ENCODE data around the gene DFFB. TPM values are rescaled to one million over a fixed set of nuclear protein-coding genes. Genes with fewer than 3 reads are reported as not detected.
"Not testable (repeated sequence)": the region's sequence is repeated elsewhere in the genome, so short reads cannot be mapped to it uniquely, and the experiment has no call there.

DFFB gene
- total RNA-seq, 8 experiments from 2014 or later = 2.5 to 8.2 (median 5.6) TPM

DNA sequence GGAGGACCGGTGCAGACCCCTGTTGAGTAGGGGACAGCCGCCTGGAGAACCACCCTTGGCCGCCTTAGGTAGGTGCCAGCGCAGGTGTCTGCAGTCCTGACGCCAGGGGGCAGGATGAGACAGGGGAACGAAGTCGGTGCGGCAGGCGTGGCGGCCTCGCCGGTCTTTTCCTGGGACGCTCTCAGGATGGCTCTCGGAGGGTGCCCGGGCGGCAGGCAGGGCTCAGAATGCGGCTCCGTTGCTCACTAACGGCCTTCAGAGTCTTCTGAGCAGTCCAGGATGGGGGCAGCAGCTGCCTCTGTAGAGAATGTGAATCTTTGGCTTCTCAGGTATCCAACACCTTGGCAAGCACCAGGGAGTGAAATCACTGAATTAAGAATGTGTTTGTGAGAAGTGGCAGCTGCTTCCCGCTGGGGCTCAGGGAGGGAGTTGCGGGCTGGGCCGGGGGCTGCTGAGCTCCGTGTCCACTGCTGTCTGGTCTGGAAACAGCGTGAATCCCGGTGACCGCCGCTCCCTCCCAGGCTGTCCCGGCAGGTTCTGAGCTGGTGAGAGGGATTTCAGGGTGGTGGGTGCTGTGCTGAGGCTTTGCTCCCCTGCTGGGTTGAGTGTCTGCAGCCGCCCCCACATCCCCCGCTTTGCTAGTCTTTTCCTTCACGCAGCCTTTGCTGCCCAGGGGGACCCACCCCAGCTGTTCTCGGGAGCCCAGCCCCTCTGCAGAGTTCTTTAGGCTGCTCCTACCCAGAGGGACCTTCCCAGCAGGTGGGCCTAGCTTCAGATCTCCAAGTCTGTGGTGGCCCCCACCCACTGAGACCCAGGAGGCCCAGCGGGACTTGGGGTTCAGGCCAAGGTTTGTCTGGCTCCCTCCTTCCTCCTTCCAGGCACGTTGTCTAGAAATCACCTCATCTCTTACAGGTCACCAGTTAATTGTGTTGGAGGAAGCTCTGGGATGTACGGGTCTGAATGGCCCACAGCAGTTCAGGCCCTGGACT, 53.9 kb downstream of the DFFB start:
- Histone ChIP-seq H3K4me3 (no peak overlapping the region), H3K4me1 (replicated peaks in 1 of 2) (peaks cover 8 to 18% of the 10 kb centered on the region in 2 donors), H3K27ac (no peak overlapping the region)
- ATAC-seq (replicated peaks in 6 of 8) = peak; percentile 56 to 95 (median 86)
- in situ Hi-C loops (cut with MboI; ENCODE audit: low pct_unique_long_range_greater_than_20kb in 2 of 9, low sequenced_read_pairs in 9 of 9, unreplicated experiment in 9 of 9) = loop anchor here in 3 of 9 experiments (25.0 kb wide), 5 partner anchors 701 to 1826 kb away; partner anchors contain the start of gene AJAP1 (in 1 of the 3)
- whole genome bisulfite sequencing, 10 experiments = 15 to 69% (median 20%) methylated on average over 1 to 24 of the region's 35 CpGs; no CpG with 5 or more reads in 5 of the 10 experiments

DNA sequence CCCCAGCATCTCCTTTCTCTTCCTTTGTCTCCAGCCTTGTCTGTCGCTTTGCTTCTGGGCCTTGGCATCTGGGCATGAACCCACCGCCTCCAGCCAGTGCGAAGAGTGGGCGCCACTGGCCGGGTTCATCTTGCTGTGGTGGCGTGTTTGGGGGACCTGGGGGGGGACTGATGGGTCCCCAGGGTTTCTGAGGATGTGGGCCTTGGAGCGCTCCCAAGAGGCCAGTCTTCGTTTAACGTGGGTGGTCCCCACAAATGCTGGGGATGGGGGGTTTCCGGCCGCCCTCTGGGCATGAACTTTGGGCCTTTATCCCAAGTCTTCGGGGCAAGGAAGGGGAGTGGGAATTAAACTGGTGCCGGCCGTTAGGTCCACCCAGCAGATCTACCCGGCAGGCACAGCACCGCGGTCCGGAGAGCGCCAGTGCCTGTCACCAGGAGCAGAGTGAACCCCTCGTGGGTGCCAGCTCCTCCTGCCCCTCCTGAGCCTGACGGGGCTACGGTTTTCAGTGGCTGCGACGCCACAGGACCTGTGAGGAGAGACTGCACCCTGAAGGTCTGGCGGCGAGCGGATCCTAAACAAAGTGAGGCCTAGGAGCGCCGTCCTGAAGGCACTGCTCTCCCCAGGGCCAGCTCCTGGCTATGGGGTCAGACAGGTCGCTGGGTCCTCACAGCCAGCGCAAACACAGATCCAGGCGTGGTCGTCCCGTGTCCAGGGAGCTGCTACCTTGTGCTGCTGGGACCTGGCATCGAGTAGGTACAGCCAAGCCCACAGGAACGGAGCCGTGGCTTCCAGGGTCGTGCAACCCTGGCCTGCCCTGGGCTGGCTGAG, 54.9 kb downstream of the DFFB start:
- H3K4me1 ChIP-seq (replicated peaks in 1 of 2) = peaks cover 8 to 18% of the 10 kb centered on the region in 2 donors
- H3K27ac ChIP-seq = no peak overlapping the region
- in situ Hi-C loops (cut with MboI; ENCODE audit: low pct_unique_long_range_greater_than_20kb in 2 of 9, low sequenced_read_pairs in 9 of 9, unreplicated experiment in 9 of 9) = loop anchor here in 3 of 9 experiments (25.0 kb wide), 5 partner anchors 700 to 1825 kb away; partner anchors contain the start of gene AJAP1 (in 1 of the 3)
- H3K4me3 ChIP-seq = no peak overlapping the region
- ATAC-seq (replicated peaks in 6 of 8) = no peak
- 30 to 97% (median 84%) methylated on average over 2 to 14 of the region's 38 CpGs; no CpG with 5 or more reads in 3 of the 10 experiments for WGBS, 10 experiments

DNA sequence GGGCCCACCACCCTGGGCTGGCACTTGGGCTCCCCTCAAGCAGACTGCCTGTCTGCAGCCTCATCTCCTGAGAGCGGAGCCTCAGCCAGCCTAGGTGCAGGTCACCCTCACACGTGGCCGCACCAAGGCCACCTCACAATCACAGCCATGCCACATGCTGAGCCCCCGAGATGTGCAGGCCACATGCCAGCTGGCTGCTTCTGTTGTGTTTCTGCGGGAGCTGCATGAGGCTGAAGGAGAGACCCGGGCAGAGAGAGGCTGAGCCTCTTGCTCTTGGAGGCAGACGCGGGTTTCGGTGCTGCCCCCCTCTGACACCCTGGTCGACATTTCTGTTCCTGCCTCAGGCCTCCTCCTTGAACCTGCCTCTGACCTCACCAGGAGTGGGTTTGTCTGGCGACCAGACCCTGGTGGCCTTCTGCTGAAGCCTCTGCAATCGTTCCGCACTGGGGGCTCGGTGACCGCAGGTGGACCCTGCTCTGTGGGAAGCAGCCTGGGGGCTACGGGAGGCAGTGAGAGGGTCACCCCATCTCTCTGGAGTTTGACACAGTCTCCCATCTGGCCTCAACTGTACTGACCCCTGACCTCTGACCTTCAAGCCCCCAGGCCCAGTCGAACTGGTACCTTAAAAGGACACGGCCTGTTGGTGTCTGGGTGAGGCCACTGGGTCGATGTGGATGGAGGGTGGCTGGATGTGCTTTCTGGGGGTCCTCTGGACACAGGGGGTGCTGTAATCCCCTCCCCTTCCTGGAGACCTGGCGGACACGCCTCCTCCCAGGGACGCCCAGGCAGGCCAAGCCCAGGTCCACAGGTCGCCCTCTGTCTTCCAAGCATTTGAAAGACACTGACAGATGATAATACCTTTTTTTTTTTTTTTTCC, 55.8 kb downstream of the DFFB start:
- no peak for ATAC-seq (replicated peaks in 6 of 8)
- in situ Hi-C loops (cut with MboI; ENCODE audit: low pct_unique_long_range_greater_than_20kb in 2 of 9, low sequenced_read_pairs in 9 of 9, unreplicated experiment in 9 of 9) = loop anchor here in 3 of 9 experiments (25.0 kb wide), 5 partner anchors 699 to 1824 kb away; partner anchors contain the start of gene AJAP1 (in 1 of the 3)
- WGBS, 10 experiments = 60 to 89% (median 89%) methylated on average over 3 to 15 of the region's 23 CpGs; no CpG with 5 or more reads in 3 of the 10 experiments
- no peak overlapping the region for H3K27ac ChIP-seq
- no peak overlapping the region for H3K4me3 ChIP-seq
- peaks cover 8 to 18% of the 10 kb centered on the region in 2 donors for H3K4me1 ChIP-seq (replicated peaks in 1 of 2)

DNA sequence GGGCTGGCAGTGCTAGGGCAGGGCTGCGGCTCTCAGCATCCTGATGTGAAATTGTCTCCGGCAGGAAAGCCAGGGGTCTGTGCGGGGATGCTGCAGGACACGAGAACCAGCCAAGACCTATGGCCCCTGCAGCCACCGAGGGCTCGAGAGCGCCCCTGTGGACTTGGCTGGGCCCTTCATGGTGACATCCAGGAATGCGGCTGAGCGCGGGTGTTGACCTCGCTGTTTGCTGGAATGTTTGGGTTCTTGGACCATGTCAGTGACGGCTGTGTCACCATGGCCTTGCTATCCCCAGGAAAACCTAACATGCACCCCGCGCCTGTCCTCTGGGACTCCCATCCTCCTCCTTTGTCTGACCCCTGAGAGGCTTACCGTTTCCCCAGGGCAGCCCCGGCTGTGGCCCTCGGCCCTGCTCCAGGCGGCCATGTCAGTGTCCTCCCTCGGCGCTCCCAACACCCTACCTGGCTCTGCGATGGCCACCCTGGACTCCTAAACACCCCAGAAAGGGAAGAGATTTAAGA, 57.1 kb downstream of the DFFB start:
- no peak overlapping the region for H3K27ac ChIP-seq
- in situ Hi-C loops (cut with MboI; ENCODE audit: low pct_unique_long_range_greater_than_20kb in 2 of 9, low sequenced_read_pairs in 9 of 9, unreplicated experiment in 9 of 9) = loop anchor here in 3 of 9 experiments (25.0 kb wide), 5 partner anchors 698 to 1823 kb away; partner anchors contain the start of gene AJAP1 (in 1 of the 3)
- WGBS, 10 experiments = 70 to 100% (median 95%) methylated on average over 1 to 16 of the region's 21 CpGs; no CpG with 5 or more reads in 5 of the 10 experiments
- H3K4me3 ChIP-seq = no peak overlapping the region
- no peak for ATAC-seq (replicated peaks in 6 of 8)
- peaks cover 8 to 16% of the 10 kb centered on the region in 2 donors for H3K4me1 ChIP-seq (replicated peaks in 1 of 2)

DNA sequence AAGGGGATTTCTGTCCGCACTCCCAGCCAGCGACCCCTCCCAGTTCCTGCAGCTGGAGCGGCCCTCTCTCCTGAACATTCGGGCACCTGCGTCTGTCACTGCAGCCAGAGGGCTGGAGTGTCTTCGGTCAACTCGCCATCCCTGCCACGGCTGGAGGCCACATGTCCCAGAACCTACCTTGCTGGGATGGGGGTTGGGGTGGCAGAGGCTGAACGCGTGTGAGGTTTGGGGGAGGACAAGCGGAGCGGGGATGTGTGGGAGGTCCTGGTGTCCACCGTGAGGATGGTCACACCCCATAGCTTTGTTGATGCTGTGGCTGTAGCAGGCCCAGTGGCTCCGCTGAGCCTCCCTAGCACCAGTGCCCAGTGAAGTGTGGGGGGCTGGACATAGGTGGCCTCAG, 57.6 kb downstream of the DFFB start:
- ATAC-seq (replicated peaks in 6 of 8) = no peak
- no peak overlapping the region for H3K4me3 ChIP-seq
- no peak overlapping the region for H3K27ac ChIP-seq
- peaks cover 8 to 12% of the 10 kb centered on the region in 2 donors for H3K4me1 ChIP-seq (replicated peaks in 1 of 2)
- in situ Hi-C loops (cut with MboI; ENCODE audit: low pct_unique_long_range_greater_than_20kb in 2 of 9, low sequenced_read_pairs in 9 of 9, unreplicated experiment in 9 of 9) = loop anchor here in 3 of 9 experiments (25.0 kb wide), 5 partner anchors 697 to 1822 kb away; partner anchors contain the start of gene AJAP1 (in 1 of the 3)
- 20 to 100% (median 92%) methylated on average over 1 to 6 of the region's 14 CpGs; no CpG with 5 or more reads in 5 of the 10 experiments for WGBS, 10 experiments

DNA sequence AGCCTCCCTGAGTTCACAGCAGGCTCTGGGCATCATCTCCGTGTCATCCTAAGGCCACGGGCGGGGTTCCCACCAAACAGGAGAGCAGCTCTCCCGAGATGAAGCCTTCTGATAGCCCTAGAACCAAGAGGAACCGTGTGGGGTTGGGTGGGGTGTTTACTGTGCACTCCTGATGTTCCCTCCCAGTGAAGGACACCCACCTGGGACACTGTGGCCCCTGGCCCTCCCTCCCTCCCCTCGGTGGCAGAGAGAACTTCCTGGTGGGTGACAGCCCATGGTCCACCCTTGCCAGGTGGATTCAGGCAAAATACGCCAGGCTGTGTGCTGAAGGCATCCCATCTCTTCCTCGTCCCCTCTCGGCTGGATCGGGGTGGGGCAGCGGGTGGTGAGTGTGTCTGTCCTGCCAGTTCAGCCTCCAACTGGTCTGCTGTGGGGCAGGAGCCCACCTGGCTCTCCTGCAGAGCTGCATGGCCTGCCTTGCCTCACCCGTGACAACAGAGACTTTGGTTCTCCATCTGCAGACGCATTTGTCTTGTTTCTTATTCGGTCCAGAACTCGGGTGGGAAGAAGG, 58.4 kb downstream of the DFFB start:
- H3K4me1 ChIP-seq (replicated peaks in 1 of 2) = peaks cover 8 to 12% of the 10 kb centered on the region in 2 donors
- in situ Hi-C loops (cut with MboI; ENCODE audit: low pct_unique_long_range_greater_than_20kb in 2 of 9, low sequenced_read_pairs in 9 of 9, unreplicated experiment in 9 of 9) = loop anchor here in 3 of 9 experiments (25.0 kb wide), 5 partner anchors 697 to 1822 kb away; partner anchors contain the start of gene AJAP1 (in 1 of the 3)
- no peak for ATAC-seq (replicated peaks in 6 of 8)
- H3K27ac ChIP-seq = no peak overlapping the region
- H3K4me3 ChIP-seq = no peak overlapping the region
- WGBS, 10 experiments = 80 to 90% (median 86%) methylated on average over 1 to 10 of the region's 15 CpGs; no CpG with 5 or more reads in 5 of the 10 experiments

DNA sequence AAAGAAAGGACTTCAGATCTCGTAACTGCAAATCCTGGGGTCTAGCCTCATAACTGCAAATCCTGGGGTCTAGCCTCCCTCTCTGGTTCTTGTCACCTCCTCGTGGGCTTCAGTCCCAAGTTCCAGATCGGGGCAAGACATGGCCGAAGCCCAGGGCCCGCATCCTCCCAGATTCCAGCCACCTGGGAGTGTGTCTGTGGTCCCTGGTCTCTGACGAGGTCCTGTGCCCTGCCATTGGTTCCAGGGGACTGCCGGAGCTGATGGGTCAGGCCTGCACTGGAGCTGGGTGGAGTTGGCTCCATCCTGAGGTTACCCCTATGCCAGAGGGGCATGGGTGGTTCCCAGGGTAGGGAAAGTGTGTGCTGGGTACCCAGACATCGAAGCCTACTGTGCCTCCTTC, 60.5 kb downstream of the DFFB start:
- Histone ChIP-seq H3K4me3 (no peak overlapping the region), H3K4me1 (replicated peaks in 1 of 2) (no peaks in the 10 kb centered on the region), H3K27ac (no peak overlapping the region)
- WGBS, 10 experiments = 4 to 83% (median 63%) methylated on average over 1 to 8 of the region's 8 CpGs; no CpG with 5 or more reads in 3 of the 10 experiments
- ATAC-seq (replicated peaks in 6 of 8) = no peak
- in situ Hi-C loops (cut with MboI; ENCODE audit: low pct_unique_long_range_greater_than_20kb in 2 of 9, low sequenced_read_pairs in 9 of 9, unreplicated experiment in 9 of 9) = loop anchor here in 3 of 9 experiments (25.0 kb wide), 5 partner anchors 695 to 1820 kb away; partner anchors contain the start of gene AJAP1 (in 1 of the 3)

DNA sequence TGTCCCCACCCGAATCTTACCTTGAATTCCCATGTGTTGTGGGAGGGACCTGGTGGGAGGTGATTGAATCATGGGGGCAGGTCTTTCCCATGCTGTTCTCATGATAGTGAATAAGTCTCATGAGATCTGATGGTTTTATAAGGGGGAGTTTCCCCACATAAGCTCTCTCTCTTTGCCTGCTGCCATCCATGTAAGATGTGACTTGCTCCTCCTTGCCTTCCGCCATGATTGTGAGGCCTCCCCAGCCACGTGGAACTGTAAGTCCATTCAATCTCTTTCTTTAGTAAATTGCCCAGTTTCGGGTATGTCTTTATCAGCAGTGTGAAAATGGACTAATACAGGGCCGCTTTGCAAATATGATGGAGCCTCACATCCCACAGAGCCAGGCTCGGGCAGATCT, 61.1 kb downstream of the DFFB start:
- WGBS, 10 experiments = 13 to 82% (median 55%) methylated on average over 1 to 5 of the region's 6 CpGs; no CpG with 5 or more reads in 2 of the 10 experiments
- H3K27ac ChIP-seq; H3K4me1 ChIP-seq (replicated peaks in 1 of 2); H3K4me3 ChIP-seq; ATAC-seq (replicated peaks in 6 of 8): not testable (repeated sequence)
- in situ Hi-C loops (cut with MboI; ENCODE audit: low pct_unique_long_range_greater_than_20kb in 2 of 9, low sequenced_read_pairs in 9 of 9, unreplicated experiment in 9 of 9) = loop anchor here in 3 of 9 experiments (25.0 kb wide), 5 partner anchors 694 to 1819 kb away; partner anchors contain the start of gene AJAP1 (in 1 of the 3)

DNA sequence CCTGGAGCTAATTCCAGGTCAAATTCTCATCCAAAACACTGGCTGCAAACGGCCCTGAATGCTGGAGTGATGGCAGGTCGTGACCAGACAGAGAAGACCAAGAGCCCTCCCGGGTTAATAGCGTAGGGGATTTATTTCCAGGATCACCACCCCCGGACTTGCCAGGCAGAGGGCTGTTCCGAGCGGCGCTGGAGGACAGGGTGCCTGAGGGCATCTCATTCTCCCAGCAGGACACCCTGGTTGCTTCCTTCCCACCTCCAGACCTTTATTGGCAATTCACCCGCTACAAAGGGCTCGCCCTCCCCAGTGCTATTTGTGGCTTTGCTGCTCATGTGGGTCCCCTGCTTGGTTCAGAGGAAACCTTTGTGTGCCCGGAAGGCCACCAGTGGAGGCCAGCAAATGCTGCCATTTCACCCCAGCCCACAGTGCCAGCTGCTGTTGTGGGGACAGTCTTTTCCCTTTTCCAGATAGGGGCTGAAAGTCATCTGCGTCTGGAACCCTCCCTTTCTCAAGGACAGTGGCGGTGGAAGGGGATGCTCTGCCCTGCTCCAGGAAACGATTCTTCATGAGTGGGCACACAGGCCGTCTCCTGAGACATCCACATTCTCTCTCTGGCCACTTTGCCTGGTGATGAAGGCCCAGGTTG, 61.8 kb downstream of the DFFB start:
- no peak overlapping the region for H3K27ac ChIP-seq
- peaks cover 0 to 6% of the 10 kb centered on the region in 2 donors for H3K4me1 ChIP-seq (replicated peaks in 1 of 2)
- ATAC-seq (replicated peaks in 6 of 8) = no peak
- H3K4me3 ChIP-seq = no peak overlapping the region
- WGBS, 10 experiments = 0 to 81% (median 66%) methylated on average over 1 to 13 of the region's 15 CpGs; no CpG with 5 or more reads in 3 of the 10 experiments
- in situ Hi-C loops (cut with MboI; ENCODE audit: low pct_unique_long_range_greater_than_20kb in 2 of 9, low sequenced_read_pairs in 9 of 9, unreplicated experiment in 9 of 9) = loop anchor here in 3 of 9 experiments (25.0 kb wide), 5 partner anchors 693 to 1818 kb away; partner anchors contain the start of gene AJAP1 (in 1 of the 3)

DNA sequence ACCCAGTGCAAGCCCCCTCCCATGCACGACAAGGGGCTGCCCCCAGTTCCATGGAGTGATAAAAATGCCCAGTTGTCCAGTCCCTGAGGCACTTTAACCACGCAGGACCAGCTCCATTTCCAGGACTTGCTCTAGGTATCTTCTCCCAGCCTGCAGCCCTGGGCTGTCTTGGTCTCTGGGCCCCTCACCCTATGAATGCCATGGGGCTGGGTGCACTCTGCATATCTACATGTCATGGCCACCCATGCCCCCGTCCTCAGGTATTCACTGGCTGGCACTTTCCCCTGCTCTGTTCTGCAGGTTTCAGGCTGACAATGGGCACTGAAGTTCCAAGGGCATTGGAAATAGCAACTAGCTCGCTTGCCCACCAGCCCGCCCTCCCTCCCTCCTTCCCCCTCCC, 62.4 kb downstream of the DFFB start:
- ATAC-seq (replicated peaks in 6 of 8) = no peak
- in situ Hi-C loops (cut with MboI; ENCODE audit: low pct_unique_long_range_greater_than_20kb in 2 of 9, low sequenced_read_pairs in 9 of 9, unreplicated experiment in 9 of 9) = loop anchor here in 3 of 9 experiments (25.0 kb wide), 5 partner anchors 693 to 1818 kb away; partner anchors contain the start of gene AJAP1 (in 1 of the 3)
- Histone ChIP-seq H3K27ac (no peak overlapping the region), H3K4me1 (replicated peaks in 1 of 2) (peaks cover 5 to 12% of the 10 kb centered on the region in 2 donors), H3K4me3 (no peak overlapping the region)
- 45 to 80% (median 67%) methylated on average over 1 to 2 of the region's 5 CpGs; no CpG with 5 or more reads in 7 of the 10 experiments for WGBS, 10 experiments

Data from motor neuron (in vitro differentiated cells).